Body of pancreas (tissue), 4 donors: ENCODE results near the gene KLC4. TPM values are rescaled to one million over a fixed set of nuclear protein-coding genes. Genes with fewer than 3 reads are reported as not detected.

Source experiments
- ATAC-seq: fragments of 150-250 bp; one replicate; pipeline ENCODE4 v1.9.1; 2016
- DNase-seq, 4 donors: peaks; one replicate each; pipeline ENCODE4 v3.0.0-alpha.2; 2019
- H3K27ac ChIP-seq, 4 donors: fragments of 200-600 bp; sonication (generic); 1 replicate in 3 of 4; 2 replicates in 1 of 4; pipeline versions ENCODE4 v1.5.1 to v1.6.1; 2016 to 2019; ENCODE audit warnings: mild to moderate bottlenecking in 1 of 4, mixed read lengths in 1 of 4, moderate library complexity in 1 of 4
- H3K27me3 ChIP-seq, 2 donors: fragments of 200-600 bp; sonication (generic); one replicate each; pipeline ENCODE4 v1.6.0; 2016; ENCODE audit warnings: mild to moderate bottlenecking in 1 of 2
- H3K36me3 ChIP-seq, 2 donors: fragments of 200-600 bp; sonication (generic); replicated peaks in 1 of 2; 2 replicates each; pipeline ENCODE4 v1.5.1; 2016; ENCODE audit warnings: low read depth in 2 of 2; ENCODE audit not compliant: insufficient read depth in 1 of 2
- H3K4me1 ChIP-seq: fragments of 200-600 bp; sonication (generic); one replicate; pipeline ENCODE4 v1.6.0; 2016
- H3K4me3 ChIP-seq, 2 donors: fragments of 200-600 bp; sonication (generic); 1 replicate in 1 of 2; 2 replicates in 1 of 2; pipeline ENCODE4 v1.5.1; 2016 to 2019
- H3K9me3 ChIP-seq, 3 donors: fragments of 200-600 bp; sonication (generic); 1 replicate in 2 of 3; 2 replicates in 1 of 3; pipeline ENCODE4 v1.5.1; 2016
- CTCF ChIP-seq, 7 experiments: fragments of 450-650 bp in 4 of 7; fragments of 200-600 bp in 3 of 7; sonication (generic) in 3 of 7; IDR thresholded peaks; one replicate each; pipeline ENCODE4 v1.5.1; 2016 to 2019; ENCODE audit warnings: antibody characterized with exemption in 7 of 7
- POLR2A ChIP-seq, 3 donors: fragments of 450-650 bp; IDR thresholded peaks; one replicate each; pipeline ENCODE4 v1.6.1; 2016; ENCODE audit warnings: antibody characterized with exemption in 3 of 3, mild to moderate bottlenecking in 2 of 3
- WGBS, 2 donors: methylation state at CpG; one replicate each; pipeline ENCODE4 v1.1.5; 2017; 5-methylcytosine and 5-hydroxymethylcytosine counted together
- intact Hi-C: fragments of 100-400 bp; cut with DNase I; formaldehyde crosslinking; loops from one replicate; pipeline ENCODE4 v1.15.1; 2023
- total RNA-seq, 2 donors: library from RNA; depleted of rRNA; stranded (reverse); fragments of >200 nt; gene quantifications; one replicate each; pipeline ENCODE4 v1.1.0, GENCODE V29; 2016

The KLC4 gene
- total RNA-seq, 2 donors from 2014 or later, result 19.8 to 33.5 TPM

- Histone ChIP-seq H3K27me3 (no peaks in the 10 kb centered on the region), H3K27ac (peak overlapping the region; percentile 77 to 96 (median 92)), H3K9me3 (no peaks in the 10 kb centered on the region), H3K36me3 (no peaks in the 10 kb centered on the region), H3K4me1 (peaks cover 28% of the 10 kb centered on the region), H3K4me3 (peak overlapping the region; percentile 26 to 48)
- DNase-seq (peak; percentile 64 to 79 (median 74)), ATAC-seq (peak; percentile 58)
- intact Hi-C loops, result no loop called here
- peak; percentile 38 to 71 (median 65) for TF ChIP-seq POLR2A (IDR thresholded peaks at IDR 0.05)
- TF ChIP-seq CTCF (IDR thresholded peaks at IDR 0.05), result no peak
- WGBS, 2 donors, result 4 to 15% methylated on average over 8 to 15 of the region's 15 CpGs
Observed at GRCh38 chr6:43060034-43060754, 763 bp downstream of the KLC4 start.

GRCh38 chr6:43060755-43061633 is 1.6 kb downstream of the KLC4 start:
- Histone ChIP-seq H3K4me1 (peaks cover 28% of the 10 kb centered on the region), H3K9me3 (no peaks in the 10 kb centered on the region), H3K4me3 (no peak overlapping the region), H3K36me3 (peaks cover 0 to 2% of the 10 kb centered on the region in 2 donors), H3K27me3 (no peaks in the 10 kb centered on the region), H3K27ac (peak overlapping the region in 3 of 4 donors; percentile 77 to 94 (median 91))
- intact Hi-C loops, result no loop called here
- ATAC-seq (no peak), DNase-seq (no peak)
- no peak for TF ChIP-seq CTCF (IDR thresholded peaks at IDR 0.05)
- TF ChIP-seq POLR2A (IDR thresholded peaks at IDR 0.05), result no peak
- WGBS, 2 donors, result 62 to 69% methylated on average over 8 to 11 of the region's 12 CpGs

- Histone ChIP-seq H3K27ac (no peak overlapping the region), H3K9me3 (no peaks in the 10 kb centered on the region), H3K4me1 (peaks cover 28% of the 10 kb centered on the region), H3K36me3 (peaks cover 0 to 6% of the 10 kb centered on the region in 2 donors), H3K4me3 (no peak overlapping the region), H3K27me3 (no peaks in the 10 kb centered on the region)
- intact Hi-C loops, result no loop called here
- no peak for DNase-seq
- TF ChIP-seq CTCF (IDR thresholded peaks at IDR 0.05), result no peak
- TF ChIP-seq POLR2A (IDR thresholded peaks at IDR 0.05), result no peak
- no peak for ATAC-seq
- WGBS, 2 donors, result 56 to 68% methylated on average over 2 of the region's 2 CpGs
Observed at GRCh38 chr6:43061861-43062260, 2.4 kb downstream of the KLC4 start.

- Histone ChIP-seq H3K4me3 (no peak overlapping the region), H3K36me3 (peaks cover 0 to 6% of the 10 kb centered on the region in 2 donors), H3K9me3 (no peaks in the 10 kb centered on the region), H3K27me3 (no peaks in the 10 kb centered on the region), H3K4me1 (peaks cover 28% of the 10 kb centered on the region), H3K27ac (no peak overlapping the region)
- 90% methylated on average over 12 of the region's 12 CpGs for WGBS, 2 donors
- ATAC-seq, result no peak
- intact Hi-C loops, result no loop called here
- TF ChIP-seq POLR2A (IDR thresholded peaks at IDR 0.05) (no peak), CTCF (IDR thresholded peaks at IDR 0.05) (no peak)
- DNase-seq, result no peak
Observed at GRCh38 chr6:43062818-43063217, 3.4 kb downstream of the KLC4 start.
